Measurements from ENCODE around the gene DRC7.

- no peak for TF ChIP-seq TARDBP (IDR thresholded peaks at IDR 0.05)
- no peak for TF ChIP-seq L3MBTL2 (conservative IDR thresholded peaks at IDR 0.05)
- TF ChIP-seq SUZ12 (IDR thresholded peaks at IDR 0.05), result no peak
- TF ChIP-seq ZNF384 (IDR thresholded peaks at IDR 0.05), result no peak
Measured at GRCh38 chr16:57729182-57729484, 34.5 kb downstream of the DRC7 start.
